ENCODE results near the gene ATG9A.

DNA sequence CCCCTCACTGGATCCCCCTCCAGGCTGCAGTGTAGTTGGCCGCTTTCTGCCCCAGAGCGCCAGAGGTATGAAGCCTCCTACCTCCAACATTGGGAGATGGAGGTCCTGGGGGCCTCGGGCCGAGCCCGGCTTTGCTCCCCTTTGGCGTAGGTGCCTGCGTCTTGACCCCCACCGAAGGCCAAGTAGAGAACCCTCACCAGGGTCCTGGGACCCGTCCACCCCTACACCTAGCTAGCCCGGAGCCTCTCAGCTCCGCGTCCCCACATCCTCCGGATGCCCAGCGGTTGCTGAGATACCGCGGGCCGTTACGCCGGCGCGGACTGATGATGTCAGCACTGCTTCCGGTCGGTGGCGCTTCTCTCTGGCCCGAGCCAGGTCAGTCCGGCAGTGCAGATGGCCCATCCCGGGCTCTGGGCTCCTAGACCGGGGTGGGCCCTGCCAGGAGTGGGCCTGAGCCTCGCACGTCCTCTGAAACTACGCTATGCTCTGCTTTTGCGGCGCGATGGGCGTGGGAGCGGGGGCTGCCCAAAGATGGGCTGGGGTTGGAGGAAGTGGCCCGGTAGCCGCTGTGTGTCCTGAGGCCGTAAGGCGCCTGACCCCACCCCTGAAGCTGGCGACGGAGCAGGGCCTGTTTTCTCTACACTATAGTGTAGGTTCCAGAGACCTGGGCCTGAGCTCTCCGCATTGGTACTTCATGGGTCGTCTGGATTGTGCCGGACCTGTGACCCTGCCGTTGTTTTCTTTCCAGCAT is 15.9 kb upstream of the ATG9A start, which contains the start of the genes GLB1L and STK16:
- TF ChIP-seq, protein P1, sequence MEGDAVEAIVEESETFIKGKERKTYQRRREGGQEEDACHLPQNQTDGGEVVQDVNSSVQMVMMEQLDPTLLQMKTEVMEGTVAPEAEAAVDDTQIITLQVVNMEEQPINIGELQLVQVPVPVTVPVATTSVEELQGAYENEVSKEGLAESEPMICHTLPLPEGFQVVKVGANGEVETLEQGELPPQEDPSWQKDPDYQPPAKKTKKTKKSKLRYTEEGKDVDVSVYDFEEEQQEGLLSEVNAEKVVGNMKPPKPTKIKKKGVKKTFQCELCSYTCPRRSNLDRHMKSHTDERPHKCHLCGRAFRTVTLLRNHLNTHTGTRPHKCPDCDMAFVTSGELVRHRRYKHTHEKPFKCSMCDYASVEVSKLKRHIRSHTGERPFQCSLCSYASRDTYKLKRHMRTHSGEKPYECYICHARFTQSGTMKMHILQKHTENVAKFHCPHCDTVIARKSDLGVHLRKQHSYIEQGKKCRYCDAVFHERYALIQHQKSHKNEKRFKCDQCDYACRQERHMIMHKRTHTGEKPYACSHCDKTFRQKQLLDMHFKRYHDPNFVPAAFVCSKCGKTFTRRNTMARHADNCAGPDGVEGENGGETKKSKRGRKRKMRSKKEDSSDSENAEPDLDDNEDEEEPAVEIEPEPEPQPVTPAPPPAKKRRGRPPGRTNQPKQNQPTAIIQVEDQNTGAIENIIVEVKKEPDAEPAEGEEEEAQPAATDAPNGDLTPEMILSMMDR (IDR thresholded peaks at IDR 0.05) = peak in 2 of 4 experiments; percentile 11 to 23
- peak in 1 of 2 donors; percentile 86 for TF ChIP-seq POLR2A (IDR thresholded peaks at IDR 0.05)

All from uterus (tissue), 2 donors.